Measurements from ENCODE around the gene TSPAN9. TPM values are rescaled to one million over a fixed set of nuclear protein-coding genes. Genes with fewer than 3 reads are reported as not detected.

TSPAN9 gene
- total RNA-seq, 2 donors from 2014 or later = 14.0 to 18.5 TPM

DNA sequence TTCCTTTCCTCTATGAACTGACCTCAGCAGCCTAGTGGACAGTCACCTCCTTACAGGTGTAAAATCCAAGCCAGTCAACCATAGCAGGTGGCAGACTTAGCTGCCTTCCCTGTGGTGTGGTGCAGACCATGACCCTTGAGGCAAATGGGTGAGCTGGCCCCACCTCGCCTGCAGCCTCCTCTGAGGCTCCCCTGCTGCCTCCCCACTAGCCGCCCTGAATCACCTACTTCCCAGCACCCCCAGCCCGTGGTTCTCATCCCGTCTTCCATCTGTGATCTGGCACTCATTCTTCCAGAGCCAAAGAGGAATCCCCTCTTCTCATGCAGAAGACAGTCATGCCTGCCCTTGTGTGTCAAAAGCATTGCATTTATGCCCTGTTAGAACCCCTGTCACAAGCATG is 34.4 kb upstream of the TSPAN9 start:
- Histone ChIP-seq H3K4me1 (peaks cover 15% of the 10 kb centered on the region), H3K27ac (no peak overlapping the region), H3K36me3 (replicated peaks in 1 of 2; ENCODE audit: insufficient read depth in 1 of 2, low read depth in 2 of 2) (peaks cover 6 to 8% of the 10 kb centered on the region in 2 donors), H3K4me3 (no peak overlapping the region), H3K9me3 (no peaks in the 10 kb centered on the region), H3K27me3 (no peaks in the 10 kb centered on the region)
- no peak for TF ChIP-seq POLR2A (IDR thresholded peaks at IDR 0.05)
- TF ChIP-seq, protein P1, sequence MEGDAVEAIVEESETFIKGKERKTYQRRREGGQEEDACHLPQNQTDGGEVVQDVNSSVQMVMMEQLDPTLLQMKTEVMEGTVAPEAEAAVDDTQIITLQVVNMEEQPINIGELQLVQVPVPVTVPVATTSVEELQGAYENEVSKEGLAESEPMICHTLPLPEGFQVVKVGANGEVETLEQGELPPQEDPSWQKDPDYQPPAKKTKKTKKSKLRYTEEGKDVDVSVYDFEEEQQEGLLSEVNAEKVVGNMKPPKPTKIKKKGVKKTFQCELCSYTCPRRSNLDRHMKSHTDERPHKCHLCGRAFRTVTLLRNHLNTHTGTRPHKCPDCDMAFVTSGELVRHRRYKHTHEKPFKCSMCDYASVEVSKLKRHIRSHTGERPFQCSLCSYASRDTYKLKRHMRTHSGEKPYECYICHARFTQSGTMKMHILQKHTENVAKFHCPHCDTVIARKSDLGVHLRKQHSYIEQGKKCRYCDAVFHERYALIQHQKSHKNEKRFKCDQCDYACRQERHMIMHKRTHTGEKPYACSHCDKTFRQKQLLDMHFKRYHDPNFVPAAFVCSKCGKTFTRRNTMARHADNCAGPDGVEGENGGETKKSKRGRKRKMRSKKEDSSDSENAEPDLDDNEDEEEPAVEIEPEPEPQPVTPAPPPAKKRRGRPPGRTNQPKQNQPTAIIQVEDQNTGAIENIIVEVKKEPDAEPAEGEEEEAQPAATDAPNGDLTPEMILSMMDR (IDR thresholded peaks at IDR 0.05) = no peak
- ATAC-seq = no peak
- WGBS, 2 donors = 80 to 84% methylated on average over 4 of the region's 4 CpGs
- DNase-seq = no peak
- intact Hi-C loops (cut with DNase I) = no loop called here

DNA sequence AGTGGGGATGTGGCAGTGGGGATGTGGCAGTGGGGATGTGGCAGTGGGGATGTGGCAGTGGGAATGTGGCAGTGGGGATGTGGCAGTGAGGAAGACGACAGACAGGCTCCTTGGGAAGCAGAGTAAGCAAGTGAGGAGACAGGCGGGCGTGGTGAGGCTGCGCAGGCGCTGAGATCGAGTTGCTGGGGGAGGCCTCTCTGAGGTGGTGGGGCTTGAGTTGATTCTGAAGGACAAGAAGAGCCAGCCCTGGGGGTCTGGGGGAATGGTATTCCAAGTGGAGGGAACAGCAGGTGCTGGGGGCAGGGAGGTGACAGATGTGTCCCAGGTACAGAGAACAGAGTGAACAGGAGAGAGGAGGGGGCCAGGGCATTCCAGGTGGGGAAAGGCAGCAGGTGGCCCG is 33.8 kb upstream of the TSPAN9 start:
- intact Hi-C loops (cut with DNase I) = no loop called here
- no peak for TF ChIP-seq POLR2A (IDR thresholded peaks at IDR 0.05)
- TF ChIP-seq, protein P1 (IDR thresholded peaks at IDR 0.05) = no peak
- Histone ChIP-seq H3K27me3 (no peaks in the 10 kb centered on the region), H3K36me3 (replicated peaks in 1 of 2; ENCODE audit: insufficient read depth in 1 of 2, low read depth in 2 of 2) (peaks cover 3% of the 10 kb centered on the region in 2 donors), H3K4me3 (no peak overlapping the region), H3K9me3 (no peaks in the 10 kb centered on the region), H3K27ac (no peak overlapping the region), H3K4me1 (peaks cover 15% of the 10 kb centered on the region)
- DNase-seq = no peak
- WGBS, 2 donors = 85 to 96% methylated on average over 7 of the region's 7 CpGs
- no peak for ATAC-seq

DNA sequence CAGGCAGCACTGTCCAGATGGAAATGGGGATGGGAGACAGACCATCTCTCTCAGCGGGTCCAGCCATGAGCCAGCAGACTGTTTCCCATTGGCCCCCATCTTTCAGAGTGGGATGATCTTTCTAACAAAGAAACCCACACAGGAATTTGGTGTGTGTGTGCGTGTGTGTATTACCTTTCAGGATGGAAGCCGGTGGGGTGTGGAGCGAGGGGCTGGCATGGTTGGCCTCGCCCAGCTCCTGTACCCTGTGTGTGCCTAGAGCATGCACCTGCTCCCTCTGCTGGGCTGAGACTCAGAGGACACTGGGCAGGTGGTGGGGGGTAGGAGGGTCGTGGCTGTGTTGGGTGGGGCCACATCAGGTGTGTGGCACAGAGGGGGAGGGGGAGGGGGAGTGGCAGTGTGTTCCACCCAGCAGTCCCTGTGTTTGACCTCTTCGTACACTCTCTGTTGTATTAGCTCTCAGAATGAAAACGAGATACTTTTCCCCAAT is 33.0 kb upstream of the TSPAN9 start:
- Histone ChIP-seq H3K9me3 (no peaks in the 10 kb centered on the region), H3K4me1 (peaks cover 16% of the 10 kb centered on the region), H3K36me3 (replicated peaks in 1 of 2; ENCODE audit: insufficient read depth in 1 of 2, low read depth in 2 of 2) (peaks cover 0 to 3% of the 10 kb centered on the region in 2 donors), H3K27me3 (no peaks in the 10 kb centered on the region), H3K4me3 (no peak overlapping the region), H3K27ac (no peak overlapping the region)
- TF ChIP-seq, protein P1 (IDR thresholded peaks at IDR 0.05) = no peak
- TF ChIP-seq POLR2A (IDR thresholded peaks at IDR 0.05) = no peak
- WGBS, 2 donors = 74 to 75% methylated on average over 7 to 8 of the region's 8 CpGs
- no peak for ATAC-seq
- DNase-seq = no peak
- intact Hi-C loops (cut with DNase I) = no loop called here

DNA sequence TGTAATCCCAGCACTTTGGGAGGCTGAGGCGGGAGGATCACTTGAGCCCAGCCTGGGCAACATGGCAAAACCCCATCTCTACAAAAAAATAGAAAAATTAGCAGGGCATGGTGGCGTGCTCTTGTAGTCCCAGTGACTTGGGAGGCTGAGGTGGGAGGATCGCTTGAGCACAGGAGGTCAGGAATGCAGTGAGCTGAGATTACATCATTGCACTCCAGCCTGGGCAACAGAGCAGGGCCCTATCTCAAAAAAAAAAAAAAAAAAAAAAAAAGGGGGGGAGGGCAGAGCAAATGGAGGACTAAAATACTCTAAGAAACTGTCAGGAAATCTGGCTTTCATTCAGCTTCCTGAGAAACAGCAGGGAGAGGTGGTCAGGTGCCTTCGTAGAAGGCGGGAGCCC is 31.7 kb upstream of the TSPAN9 start:
- WGBS, 2 donors = 69 to 95% methylated on average over 4 to 5 of the region's 5 CpGs
- intact Hi-C loops (cut with DNase I) = no loop called here
- H3K36me3 ChIP-seq (replicated peaks in 1 of 2; ENCODE audit: insufficient read depth in 1 of 2, low read depth in 2 of 2) = peaks cover 0 to 3% of the 10 kb centered on the region in 2 donors
- H3K27ac ChIP-seq = no peak overlapping the region
- H3K4me3 ChIP-seq = no peak overlapping the region
- no peaks in the 10 kb centered on the region for H3K27me3 ChIP-seq
- peaks cover 19% of the 10 kb centered on the region for H3K4me1 ChIP-seq
- ATAC-seq (no peak), DNase-seq (no peak)
- TF ChIP-seq POLR2A (IDR thresholded peaks at IDR 0.05) = no peak
- TF ChIP-seq, protein P1 (IDR thresholded peaks at IDR 0.05) = no peak
- H3K9me3 ChIP-seq = no peaks in the 10 kb centered on the region

DNA sequence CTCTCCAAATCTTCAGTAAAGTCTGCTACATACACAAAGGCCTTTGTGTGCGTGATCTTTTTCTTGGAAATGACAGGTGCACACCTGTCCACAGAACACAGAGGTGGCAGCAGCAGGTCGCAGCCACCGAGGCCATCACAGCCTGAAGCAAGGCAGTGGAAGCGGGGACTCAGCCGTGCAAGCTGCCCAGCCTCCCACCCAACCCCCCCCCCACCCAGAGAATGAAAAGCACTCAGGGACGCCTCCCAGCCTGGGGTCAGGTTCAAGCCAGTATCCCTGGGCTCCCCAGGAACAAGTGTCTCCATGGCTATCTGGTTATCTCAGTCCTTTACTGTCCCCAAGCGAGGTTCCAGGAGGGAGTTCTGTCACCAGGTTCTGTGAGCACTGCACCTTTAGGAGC is 31.2 kb upstream of the TSPAN9 start:
- no peak for TF ChIP-seq POLR2A (IDR thresholded peaks at IDR 0.05)
- TF ChIP-seq, protein P1 (IDR thresholded peaks at IDR 0.05) = no peak
- no peak overlapping the region for H3K27ac ChIP-seq
- ATAC-seq = no peak
- 62 to 67% methylated on average over 6 of the region's 7 CpGs for whole genome bisulfite sequencing, 2 donors
- no peak overlapping the region for H3K4me3 ChIP-seq
- intact Hi-C loops (cut with DNase I) = no loop called here
- no peaks in the 10 kb centered on the region for H3K36me3 ChIP-seq (replicated peaks in 1 of 2; ENCODE audit: insufficient read depth in 1 of 2, low read depth in 2 of 2)
- no peaks in the 10 kb centered on the region for H3K9me3 ChIP-seq
- peaks cover 18% of the 10 kb centered on the region for H3K4me1 ChIP-seq
- H3K27me3 ChIP-seq = no peaks in the 10 kb centered on the region
- DNase-seq = no peak

Data from body of pancreas (tissue), 4 donors.